Left colon (tissue), 2 donors: ENCODE data around the gene POR. TPM values are rescaled to one million over a fixed set of nuclear protein-coding genes. Genes with fewer than 3 reads are reported as not detected.
A peak's percentile ranks its signal among the peaks of the same experiment; 100 is the strongest.
"Not testable (repeated sequence)": the region's sequence is repeated elsewhere in the genome, so short reads cannot be mapped to it uniquely, and the experiment has no call there.

ENCODE experiments used
- ATAC-seq: fragments of 200-7000 bp; cut with Tn5 transposase; one replicate; pipeline ENCODE4 v1.9.1; 2020; ENCODE audit warnings: mild to moderate bottlenecking, moderate library complexity
- DNase-seq, 2 donors: peaks; one replicate each; pipeline ENCODE4 v3.0.0-alpha.2; 2020
- intact Hi-C, 2 donors: fragments of 100-400 bp; cut with DNase I in 1 of 2; cut with micrococcal nuclease in 1 of 2; formaldehyde crosslinking; loops; one replicate each; pipeline versions ENCODE4 v1.11.2 to v1.14.0; 2022; cut with DNase I, micrococcal nuclease
- total RNA-seq, 2 donors: library from RNA; stranded (reverse); fragmentation: NEBNext Ultra II Directional; extraction: Animal tissue kit (Norgen Biotek cat#: 25700); gene quantifications; one replicate each; pipeline ENCODE4 v1.2.1, GENCODE V29; 2021
- donor health status: DM: no; HTN: no; CAD: no.
- donor health status: DM: yes; HTN: yes; CAD: no.

POR gene
- total RNA-seq, 2 donors from 2014 or later = 131 to 150 TPM

DNA sequence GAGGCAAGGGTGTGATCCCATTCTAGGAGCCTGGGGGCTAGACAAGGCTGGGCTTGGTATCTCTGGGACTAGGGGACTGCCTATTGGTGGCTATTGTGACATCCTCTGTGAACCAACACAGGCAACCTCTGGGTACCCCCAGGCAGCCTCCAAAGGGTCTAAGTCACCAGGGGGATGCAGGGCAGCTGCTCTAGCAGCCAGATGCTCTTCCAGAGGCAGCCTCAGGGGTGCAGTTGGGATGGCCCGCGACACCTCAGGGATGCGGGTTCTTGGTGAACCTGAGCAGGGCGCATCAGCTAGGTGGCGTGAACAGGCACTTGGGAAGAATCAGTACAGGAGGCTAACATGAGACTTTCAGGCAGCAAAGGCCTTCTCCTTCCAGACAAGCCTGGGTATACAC lies 81.0 kb downstream of the POR start:
- intact Hi-C loops = no loop called here
- ATAC-seq = no peak
- DNase-seq = peak in 1 of 2 donors; percentile 25

DNA sequence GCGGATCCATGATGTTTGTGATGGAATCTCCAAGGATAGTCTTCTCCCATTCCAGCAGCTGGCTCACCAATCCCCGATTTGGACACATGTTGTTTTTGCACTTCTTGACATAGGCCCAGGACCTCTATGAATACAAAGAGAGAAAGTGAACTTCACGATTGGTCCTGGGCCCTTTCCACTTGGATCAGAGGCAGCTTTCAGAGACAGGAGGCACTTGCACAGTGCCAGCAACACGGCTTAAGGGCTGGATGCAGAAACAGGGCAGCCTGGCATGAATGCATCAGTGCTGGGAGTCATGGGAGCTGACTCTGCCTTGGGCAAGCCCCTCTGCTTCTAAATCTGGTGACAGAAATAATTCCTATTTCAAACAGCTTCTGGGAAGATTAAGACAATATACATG lies 81.5 kb downstream of the POR start:
- DNase-seq (no peak), ATAC-seq (no peak)
- intact Hi-C loops = no loop called here

GRCh38 chr7:75998038-75998437 lies 83.1 kb downstream of the POR start:
- intact Hi-C loops = no loop called here
- ATAC-seq = no peak
- no peak for DNase-seq

- no peak for ATAC-seq
- intact Hi-C loops = no loop called here
- no peak for DNase-seq
Observed at GRCh38 chr7:76000566-76000965, 85.6 kb downstream of the POR start.

DNA sequence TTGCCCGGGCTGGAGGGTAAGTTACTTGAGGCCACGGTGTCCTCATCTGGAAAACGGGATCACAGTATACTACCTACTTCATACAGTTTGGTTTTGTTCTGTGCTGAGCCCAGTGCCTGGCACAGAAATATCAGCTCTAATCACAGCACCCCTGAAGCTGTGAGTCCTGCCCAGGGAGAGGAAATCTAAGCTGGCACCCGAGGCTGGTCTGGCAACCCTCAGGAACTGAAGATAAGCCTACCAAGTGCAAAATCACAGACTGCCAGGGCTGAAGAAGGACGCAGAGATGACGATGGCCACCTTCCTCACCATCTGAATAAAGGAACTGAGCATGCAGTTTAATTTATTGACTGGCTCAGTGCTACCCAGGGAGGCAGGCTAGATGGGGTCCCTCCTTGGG lies 87.2 kb downstream of the POR start:
- intact Hi-C loops = no loop called here
- DNase-seq = no peak
- no peak for ATAC-seq

GRCh38 chr7:76002822-76003221 lies 87.9 kb downstream of the POR start:
- ATAC-seq (no peak), DNase-seq (no peak)
- intact Hi-C loops = no loop called here

DNA sequence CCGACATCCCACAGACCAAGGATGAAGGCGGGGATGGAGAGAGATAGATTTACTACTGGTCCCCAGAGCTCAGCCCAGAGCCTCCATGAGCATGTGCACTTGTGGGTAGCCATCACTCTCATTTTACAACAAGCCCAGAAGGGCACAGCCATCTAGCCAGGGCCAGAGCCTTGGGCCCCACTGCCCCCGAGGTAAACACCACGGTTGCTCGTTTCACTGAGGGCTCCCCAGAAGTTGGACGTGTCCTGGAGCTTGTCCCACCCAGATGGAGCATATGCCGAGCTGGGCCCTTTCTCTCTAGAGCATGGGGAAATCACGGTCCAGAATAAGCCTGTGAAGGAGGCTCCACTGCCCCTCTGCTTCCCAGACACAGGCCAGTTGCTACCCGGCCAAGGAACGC lies 88.4 kb downstream of the POR start:
- intact Hi-C loops = no loop called here
- DNase-seq = no peak
- no peak for ATAC-seq

GRCh38 chr7:76005004-76005403 lies 90.0 kb downstream of the POR start:
- ATAC-seq, intact Hi-C loops, DNase-seq: not testable (repeated sequence)

GRCh38 chr7:76008156-76008687 lies 93.3 kb downstream of the POR start:
- intact Hi-C loops = no loop called here
- ATAC-seq (no peak), DNase-seq (no peak)

DNA sequence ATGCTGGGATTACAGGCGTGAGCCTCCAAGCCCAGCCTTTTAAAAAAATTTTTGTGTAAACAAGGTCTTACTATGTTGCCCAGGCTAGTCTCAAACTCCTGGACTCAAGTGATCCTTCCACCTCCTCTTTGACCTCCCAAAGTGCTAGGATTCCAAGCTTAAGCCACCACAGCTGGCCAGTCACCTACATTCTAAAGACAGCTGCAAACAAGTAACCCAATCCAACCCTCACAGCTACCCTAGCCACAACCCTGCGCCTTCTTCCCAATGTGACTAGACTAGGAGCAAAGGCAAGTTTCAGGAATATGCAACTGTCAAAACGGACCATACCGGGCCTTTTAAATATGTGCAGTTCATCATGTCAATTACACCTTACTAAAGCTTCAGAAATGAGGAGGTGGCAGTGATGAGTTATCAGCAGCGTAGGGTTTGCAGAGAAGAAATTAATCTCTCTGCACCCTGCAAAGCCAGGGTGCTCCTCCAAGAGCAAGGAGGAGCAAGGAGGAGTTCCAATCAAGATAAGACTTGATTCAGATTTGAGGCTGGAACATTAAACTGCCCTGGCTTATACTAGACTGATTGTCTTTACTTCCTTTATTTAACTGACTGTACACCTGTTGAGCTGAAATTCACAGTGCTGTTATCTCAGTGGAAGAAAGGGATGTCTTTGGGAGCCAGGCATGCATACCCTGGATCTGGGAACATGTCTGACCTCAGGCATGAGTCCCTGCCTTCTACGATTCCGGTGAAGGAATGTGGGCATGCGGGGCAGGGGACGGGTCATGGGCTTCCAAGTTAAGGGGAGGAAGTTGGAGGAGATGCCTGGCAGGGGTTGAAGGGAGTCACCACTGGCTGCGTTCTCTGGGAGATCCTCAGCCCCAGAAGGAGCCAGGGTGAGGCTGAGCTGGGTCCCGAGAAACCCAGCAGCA lies 95.0 kb downstream of the POR start:
- intact Hi-C loops = no loop called here
- ATAC-seq (no peak), DNase-seq (no peak)

DNA sequence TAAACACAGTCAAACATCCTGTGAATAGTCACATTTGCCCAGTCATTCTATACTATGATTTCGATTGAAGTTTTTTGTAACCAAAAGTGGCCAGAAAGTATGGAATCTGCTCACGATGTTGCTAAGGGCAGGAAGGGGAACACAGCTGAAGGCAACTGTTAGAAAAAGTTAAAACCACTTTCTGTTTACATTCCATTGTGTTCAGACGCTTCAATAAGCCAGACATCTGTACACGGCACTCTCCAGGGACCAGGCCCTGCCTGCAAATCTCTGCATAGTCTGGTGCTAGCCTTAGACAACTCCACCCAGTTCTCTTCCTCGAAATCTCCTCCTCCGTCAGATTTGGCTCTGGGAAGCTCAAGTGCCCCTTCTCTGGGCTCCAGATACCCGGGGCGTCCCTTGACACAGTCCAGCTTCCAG lies 96.5 kb downstream of the POR start:
- ATAC-seq = no peak
- intact Hi-C loops = no loop called here
- DNase-seq = no peak

DNA sequence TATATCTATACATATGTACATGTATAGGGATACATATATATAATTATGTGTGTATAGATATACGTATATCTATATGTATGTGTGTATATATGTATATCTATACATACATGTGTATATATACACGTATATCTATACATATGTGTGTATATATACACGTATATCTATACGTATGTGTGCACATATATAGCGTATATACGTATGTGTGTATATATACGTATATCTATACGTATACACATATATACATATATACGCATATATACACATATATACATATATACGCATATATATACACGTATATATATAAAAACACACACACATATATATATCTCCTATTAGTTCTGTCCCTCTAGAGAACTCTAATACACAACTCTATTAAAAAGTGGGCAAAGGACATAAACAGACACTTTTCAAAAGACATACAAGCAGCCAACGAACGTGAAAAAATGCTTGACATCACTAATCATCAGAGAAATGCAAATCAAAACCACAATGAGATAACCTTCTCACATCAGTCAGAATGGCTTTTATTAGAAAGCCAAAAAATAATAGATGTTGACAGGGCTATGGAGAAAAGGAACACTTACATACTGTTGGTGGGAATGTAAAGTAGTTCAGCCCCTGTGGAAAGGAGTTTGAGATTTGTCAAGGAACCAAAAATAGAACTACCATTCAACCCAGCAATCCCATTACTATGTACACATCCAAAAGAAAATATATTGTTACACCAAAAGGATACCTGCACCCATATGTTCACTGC lies 101.4 kb downstream of the POR start:
- DNase-seq (no peak), ATAC-seq (no peak)
- intact Hi-C loops = no loop called here

DNA sequence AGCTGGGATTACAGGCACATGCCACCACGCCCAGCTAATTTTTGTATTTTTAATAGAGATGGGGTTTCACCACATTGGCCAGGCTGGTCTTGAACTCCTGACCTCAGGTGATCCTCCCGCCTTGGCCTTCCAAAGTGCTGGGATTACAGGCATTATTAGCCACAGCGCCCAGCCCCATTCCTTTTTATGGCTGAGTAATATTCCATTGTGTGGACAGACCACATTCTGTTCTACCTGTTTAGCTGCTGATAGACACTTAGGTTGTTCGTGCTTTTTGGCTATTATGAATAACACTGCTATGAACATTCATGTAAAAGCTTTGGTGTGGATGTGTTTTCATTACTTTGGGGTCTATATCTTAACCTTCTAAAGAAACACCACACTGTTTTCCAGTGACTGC lies 103.6 kb downstream of the POR start:
- intact Hi-C loops, DNase-seq, ATAC-seq: not testable (repeated sequence)

- intact Hi-C loops = loop anchor here (5.0 to 10.0 kb wide), 2 partner anchors 153 to 155 kb away; no protein-coding TSS in a partner anchor
- ATAC-seq = peak; percentile 97
Observed at GRCh38 chr7:76020031-76020714, 105.2 kb downstream of the POR start.

DNA sequence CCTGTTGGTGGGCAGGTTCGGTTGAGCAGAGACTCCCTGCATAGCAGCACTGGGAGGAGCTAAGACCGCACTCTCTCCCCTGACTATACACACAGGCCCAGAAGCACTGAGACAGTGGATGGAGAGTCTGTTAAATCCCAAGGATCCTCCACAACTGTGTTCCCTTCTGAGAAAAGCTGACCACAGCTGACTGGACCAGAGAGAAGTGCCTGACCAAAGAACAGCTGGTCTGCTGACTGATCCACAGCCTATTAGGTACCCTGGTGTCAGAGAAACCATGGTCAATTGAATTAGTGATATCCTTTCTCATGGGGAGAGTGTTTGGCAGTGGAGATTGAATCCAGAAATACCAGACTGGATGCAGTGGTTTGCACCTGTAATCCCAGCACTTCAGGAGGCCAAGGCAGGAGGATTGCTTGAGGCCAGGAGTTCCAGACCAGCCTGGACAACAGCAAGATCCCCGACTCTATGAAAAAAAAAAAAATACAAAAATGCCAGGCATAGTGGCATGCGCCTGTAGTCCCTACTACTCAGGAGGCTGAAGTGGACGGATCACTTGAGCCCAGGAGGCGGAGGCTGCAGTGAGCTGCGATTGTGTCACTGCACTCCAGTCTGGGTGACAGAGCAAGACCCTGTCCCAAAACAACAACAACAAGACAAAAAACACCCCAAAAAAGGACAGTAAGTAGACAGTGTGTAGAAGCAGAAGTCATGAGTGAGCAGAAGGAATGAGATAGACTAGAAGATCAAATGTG lies 107.2 kb downstream of the POR start:
- DNase-seq = no peak
- intact Hi-C loops = loop anchor here (5.0 to 10.0 kb wide), 2 partner anchors 155 to 157 kb away; no protein-coding TSS in a partner anchor
- no peak for ATAC-seq

More at GRCh38 chr7:76020031-76020714, 105.2 kb downstream of the POR start:
- DNase-seq = peak; percentile 45 to 85

DNA sequence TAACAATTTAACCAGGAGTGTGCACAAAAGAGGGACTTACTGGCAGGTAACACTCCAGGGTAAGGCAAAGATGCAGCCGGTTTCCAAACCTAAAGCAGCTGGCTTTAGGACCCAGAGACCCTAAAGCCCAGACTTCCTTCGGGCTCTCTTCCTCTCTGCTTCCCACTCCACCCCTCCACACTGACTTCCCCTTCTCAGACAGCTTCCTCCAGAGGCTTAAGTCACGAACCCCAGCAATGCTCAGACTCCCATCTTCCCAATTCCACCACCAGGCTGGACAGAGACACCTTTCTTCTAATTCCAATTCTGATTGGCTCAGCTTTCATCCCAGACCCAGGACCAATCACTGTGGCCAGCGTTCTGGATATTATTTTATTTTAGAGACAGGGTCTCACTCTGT lies 108.0 kb downstream of the POR start:
- no peak for ATAC-seq
- no peak for DNase-seq
- intact Hi-C loops = loop anchor here (5.0 to 10.0 kb wide), 2 partner anchors 156 to 158 kb away; no protein-coding TSS in a partner anchor

- ATAC-seq (peak; percentile 55), DNase-seq (peak in 1 of 2 donors; percentile 16)
- intact Hi-C loops = loop anchor here in 1 of 2 donors (10.0 kb wide), 1 partner anchor 165 kb away; no protein-coding TSS in a partner anchor
Observed at GRCh38 chr7:76029682-76030081, 114.7 kb downstream of the POR start.

DNA sequence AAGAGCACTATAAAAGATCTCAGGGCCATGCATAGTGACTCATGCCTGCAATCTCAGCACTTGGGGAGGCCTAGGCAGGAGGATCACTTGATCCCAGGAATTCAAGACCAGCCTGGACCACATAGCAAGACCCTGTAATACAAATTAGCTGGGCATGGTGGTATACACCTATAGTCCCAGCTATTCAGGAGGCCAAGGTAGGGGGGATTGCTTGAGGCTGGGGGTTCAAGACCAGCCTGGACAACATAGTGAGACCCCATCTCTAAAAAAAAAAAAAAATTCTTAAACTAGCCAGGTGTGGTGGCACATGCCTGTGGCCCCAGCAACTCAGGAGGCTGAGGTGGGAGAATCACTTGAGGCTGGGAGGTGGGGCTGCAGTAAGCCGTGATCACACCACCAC lies 117.0 kb downstream of the POR start:
- intact Hi-C loops = no loop called here
- ATAC-seq (no peak), DNase-seq (no peak)
